Nephron progenitor cell (in vitro differentiated cells): ENCODE data around the gene ELF5.

Experiments used
- DNase-seq: peaks from one replicate; pipeline ENCODE4 v3.0.0; 2021
- H3K27ac Mint-ChIP-seq: 2 replicates; pipeline ENCODE4 v1.8.0; 2021; ENCODE audit warnings: mild to moderate bottlenecking, moderate library complexity, mixed read lengths
- H3K27me3 Mint-ChIP-seq: 2 replicates; pipeline ENCODE4 v1.8.0; 2021; ENCODE audit warnings: mild to moderate bottlenecking, low read depth, mixed read lengths; ENCODE audit not compliant: poor library complexity
- H3K36me3 Mint-ChIP-seq: 2 replicates; pipeline ENCODE4 v1.8.0; 2021; ENCODE audit warnings: low read depth, mixed read lengths
- H3K4me1 Mint-ChIP-seq: 2 replicates; pipeline ENCODE4 v1.8.0; 2021; ENCODE audit warnings: mixed read lengths
- H3K4me3 Mint-ChIP-seq: 2 replicates; pipeline ENCODE4 v1.8.0; 2021; ENCODE audit warnings: mild to moderate bottlenecking, moderate library complexity, mixed read lengths
- H3K9me3 Mint-ChIP-seq: 2 replicates; pipeline ENCODE4 v1.8.0; 2021; ENCODE audit warnings: mild to moderate bottlenecking, moderate library complexity, mixed read lengths
- CTCF ChIP-seq: fragments of 200-600 bp; sonication (generic); IDR thresholded peaks from 2 replicates; pipeline ENCODE4 v1.5.0; 2021; ENCODE audit warnings: antibody characterized with exemption

The ELF5 gene

DNA sequence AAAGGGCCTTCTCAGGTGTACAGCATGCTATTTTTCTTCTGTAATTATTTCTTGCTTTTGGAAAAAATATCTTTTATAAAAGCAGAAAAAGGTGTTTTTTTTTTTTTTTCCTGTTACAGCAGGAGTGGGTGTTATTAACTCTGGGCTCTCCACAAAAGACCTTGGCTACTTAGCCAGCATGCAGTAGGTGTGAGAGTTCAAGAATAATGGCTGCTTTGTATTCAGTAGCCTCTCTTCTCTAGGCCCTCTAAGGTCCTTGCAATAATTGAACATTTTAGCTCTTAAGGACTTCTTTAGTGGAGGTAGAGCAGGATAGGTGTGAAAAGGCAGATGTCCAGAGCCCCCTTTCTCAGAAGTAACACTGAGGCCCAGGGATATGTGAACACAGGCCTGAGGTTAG lies 3.4 kb downstream of the ELF5 start:
- Mint-ChIP-seq H3K4me1 (peaks cover 35% of the 10 kb centered on the region), H3K27me3 (peaks cover 8% of the 10 kb centered on the region), H3K9me3 (no peaks in the 10 kb centered on the region), H3K36me3 (no peaks in the 10 kb centered on the region), H3K27ac (no peak overlapping the region), H3K4me3 (no peak overlapping the region)
- no peak for DNase-seq
- TF ChIP-seq CTCF, result no peak

DNA sequence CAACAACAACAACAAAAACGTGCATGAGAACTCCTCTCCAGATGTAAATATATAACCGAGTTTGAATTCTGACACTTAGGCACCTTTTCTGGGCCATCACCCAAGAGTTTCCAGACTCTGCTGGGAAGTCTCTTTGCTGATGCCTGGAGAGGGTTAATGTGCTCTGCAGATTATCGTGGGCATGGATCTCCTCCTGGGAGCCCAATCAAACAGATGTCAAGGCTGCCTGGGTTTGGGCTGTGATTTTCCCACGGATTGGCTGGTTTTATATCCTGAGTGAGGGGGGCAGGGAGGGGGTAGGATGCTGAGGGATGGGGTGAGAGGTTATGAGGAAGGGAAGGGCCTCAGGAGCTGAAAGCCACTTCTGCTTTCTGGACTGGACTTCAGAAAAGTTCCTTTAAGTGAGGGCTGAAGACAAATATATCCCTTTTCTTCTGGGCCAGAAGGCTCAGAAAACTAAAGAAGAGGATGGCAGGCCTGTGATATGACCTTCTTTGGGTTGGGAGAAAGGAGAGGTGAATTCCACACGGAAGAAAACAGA lies 4.2 kb downstream of the ELF5 start:
- no peaks in the 10 kb centered on the region for H3K36me3 Mint-ChIP-seq
- no peak for DNase-seq
- H3K9me3 Mint-ChIP-seq, result no peaks in the 10 kb centered on the region
- peaks cover 4% of the 10 kb centered on the region for H3K27me3 Mint-ChIP-seq
- peaks cover 32% of the 10 kb centered on the region for H3K4me1 Mint-ChIP-seq
- TF ChIP-seq CTCF, result no peak
- no peak overlapping the region for H3K27ac Mint-ChIP-seq
- H3K4me3 Mint-ChIP-seq, result no peak overlapping the region

DNA sequence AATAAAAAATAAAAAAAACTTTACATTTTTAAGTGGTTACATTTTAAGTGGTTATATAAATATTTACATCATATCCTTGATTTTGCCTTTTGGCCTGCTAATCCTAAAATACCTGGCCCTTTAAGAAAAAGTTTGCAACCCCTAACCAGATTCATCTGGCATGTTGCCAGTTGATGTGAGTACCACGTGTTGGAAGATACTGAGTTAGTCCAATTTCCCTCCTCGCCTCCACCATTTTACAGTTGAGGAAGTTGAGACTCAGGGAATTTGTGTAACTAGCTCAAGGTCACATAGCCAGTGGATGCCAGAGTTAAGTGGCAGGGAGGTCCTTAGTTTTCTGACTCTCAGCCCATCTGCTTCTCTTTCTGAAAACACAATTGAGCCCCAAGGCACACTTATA lies 5.1 kb downstream of the ELF5 start:
- no peak overlapping the region for H3K27ac Mint-ChIP-seq
- H3K36me3 Mint-ChIP-seq, result no peaks in the 10 kb centered on the region
- peaks cover 23% of the 10 kb centered on the region for H3K4me1 Mint-ChIP-seq
- H3K27me3 Mint-ChIP-seq, result peaks cover 4% of the 10 kb centered on the region
- H3K9me3 Mint-ChIP-seq, result no peaks in the 10 kb centered on the region
- no peak for TF ChIP-seq CTCF
- H3K4me3 Mint-ChIP-seq, result no peak overlapping the region
- DNase-seq, result no peak

GRCh38 chr11:34507610-34508009 lies 6.0 kb downstream of the ELF5 start:
- peaks cover 4% of the 10 kb centered on the region for H3K27me3 Mint-ChIP-seq
- no peak overlapping the region for H3K4me3 Mint-ChIP-seq
- no peak for DNase-seq
- H3K9me3 Mint-ChIP-seq, result no peaks in the 10 kb centered on the region
- no peak overlapping the region for H3K27ac Mint-ChIP-seq
- no peaks in the 10 kb centered on the region for H3K36me3 Mint-ChIP-seq
- peaks cover 16% of the 10 kb centered on the region for H3K4me1 Mint-ChIP-seq
- TF ChIP-seq CTCF, result no peak

DNA sequence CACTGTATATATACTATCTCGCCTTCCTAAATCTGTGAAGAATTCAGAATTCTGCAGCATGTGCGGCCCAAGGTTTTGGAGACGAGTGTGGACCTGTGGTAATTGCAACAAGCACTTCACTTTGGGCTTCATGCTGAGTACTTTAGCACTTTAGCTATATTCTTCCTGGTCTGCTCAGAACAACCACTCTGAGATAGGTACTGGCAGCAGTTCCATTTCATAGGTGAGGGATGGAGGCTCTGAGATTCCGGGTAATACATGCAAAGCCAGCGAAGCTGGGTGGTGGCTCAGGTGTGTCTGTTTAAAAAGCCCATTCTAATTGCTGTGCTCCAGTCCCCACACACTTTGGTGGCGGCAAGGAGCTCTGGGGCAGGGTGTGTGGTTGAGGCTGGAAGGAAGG lies 6.4 kb downstream of the ELF5 start:
- no peak for TF ChIP-seq CTCF
- DNase-seq, result no peak
- Mint-ChIP-seq H3K27me3 (peaks cover 4% of the 10 kb centered on the region), H3K4me3 (no peak overlapping the region), H3K27ac (no peak overlapping the region), H3K36me3 (no peaks in the 10 kb centered on the region), H3K9me3 (no peaks in the 10 kb centered on the region), H3K4me1 (peaks cover 16% of the 10 kb centered on the region)

GRCh38 chr11:34505874-34506273 lies 7.7 kb downstream of the ELF5 start:
- no peak for DNase-seq
- TF ChIP-seq CTCF, result no peak
- no peak overlapping the region for H3K4me3 Mint-ChIP-seq
- no peak overlapping the region for H3K27ac Mint-ChIP-seq
- no peaks in the 10 kb centered on the region for H3K9me3 Mint-ChIP-seq
- H3K27me3 Mint-ChIP-seq, result peaks cover 9% of the 10 kb centered on the region
- no peaks in the 10 kb centered on the region for H3K36me3 Mint-ChIP-seq
- peaks cover 24% of the 10 kb centered on the region for H3K4me1 Mint-ChIP-seq
